ENCODE results near the gene TMEM255B. TPM values are rescaled to one million over a fixed set of nuclear protein-coding genes. Genes with fewer than 3 reads are reported as not detected.

The TMEM255B gene
- polyA plus RNA-seq, 1 donor (not counting 4 experiments of a cell fraction or from before 2014, with no cell fraction given) = 7.6 TPM

GRCh38 chr13:113849546-113849945, 90.5 kb downstream of the TMEM255B start:
- no peak overlapping the region for H2AFZ ChIP-seq (ENCODE audit: control insufficient read depth, low read length)

GRCh38 chr13:113849981-113850721, 91.1 kb downstream of the TMEM255B start:
- Histone ChIP-seq H4K20me1 (ENCODE audit: control insufficient read depth, extremely low read depth, insufficient read depth, low read length) (peaks cover 67% of the 10 kb centered on the region), H3K36me3 (ENCODE audit: control insufficient read depth in 2 of 2, extremely low read depth in 1 of 2, insufficient read depth in 2 of 2, low read length in 2 of 2) (peaks cover 38 to 48% of the 10 kb centered on the region in 2 experiments), H3K9me1 (ENCODE audit: control insufficient read depth, extremely low read depth, insufficient read depth, low read length) (peaks cover 8% of the 10 kb centered on the region), H3K9me3 (ENCODE audit: control insufficient read depth, low read depth, low read length) (no peaks in the 10 kb centered on the region), H3K4me3 (ENCODE audit: control insufficient read depth in 2 of 3, extremely low read depth in 1 of 3, insufficient read depth in 2 of 3, low read depth in 1 of 3, low read length in 3 of 3) (peak overlapping the region in 1 of 3 experiments; percentile 4), H3K79me2 (ENCODE audit: control insufficient read depth, insufficient read depth, low read length) (peaks cover 94% of the 10 kb centered on the region), H3K4me2 (ENCODE audit: control insufficient read depth, extremely low read depth, insufficient read depth, low read depth, low read length) (peak overlapping the region; percentile 75), H3K27me3 (ENCODE audit: control insufficient read depth, extremely low read depth, insufficient read depth, low read length) (no peaks in the 10 kb centered on the region), H3K9ac (ENCODE audit: control insufficient read depth, extremely low read depth, insufficient read depth, low read length) (peak overlapping the region; percentile 45), H3K4me1 (ENCODE audit: control insufficient read depth, extremely low read depth, insufficient read depth, low read length) (peaks cover 46% of the 10 kb centered on the region), H3K27ac (ENCODE audit: control insufficient read depth, insufficient read depth, low read length) (peak overlapping the region; percentile 86), H2AFZ (ENCODE audit: control insufficient read depth, low read length) (no peak overlapping the region)
- TF ChIP-seq CTCF (optimal IDR thresholded peaks at IDR 0.05 in 1 of 3, IDR thresholded peaks at IDR 0.05 in 1 of 3, conservative IDR thresholded peaks at IDR 0.05 in 1 of 3; ENCODE audit: extremely low read depth in 1 of 3, insufficient read depth in 2 of 3, low read length in 3 of 3) (no peak), EZH2 (IDR thresholded peaks at IDR 0.05; ENCODE audit: low read length) (no peak)
- FAIRE-seq (no peak), DNase-seq (ENCODE audit: low read depth, low spot score) (no peak)
- dilution Hi-C loops (cut with MboI; ENCODE audit: extremely low pct_ligation_motif_present, low sequenced_read_pairs) = no loop called here

More at GRCh38 chr13:113849546-113849945, 90.5 kb downstream of the TMEM255B start:
- H4K20me1 ChIP-seq (ENCODE audit: control insufficient read depth, extremely low read depth, insufficient read depth, low read length) = peaks cover 61% of the 10 kb centered on the region
- H3K9ac ChIP-seq (ENCODE audit: control insufficient read depth, extremely low read depth, insufficient read depth, low read length) = peak overlapping the region; percentile 81
- H3K27me3 ChIP-seq (ENCODE audit: control insufficient read depth, extremely low read depth, insufficient read depth, low read length) = no peaks in the 10 kb centered on the region
- dilution Hi-C loops (cut with MboI; ENCODE audit: extremely low pct_ligation_motif_present, low sequenced_read_pairs) = no loop called here
- FAIRE-seq (peak; percentile 95), DNase-seq (ENCODE audit: low read depth, low spot score) (no peak)
- no peak for TF ChIP-seq EZH2 (IDR thresholded peaks at IDR 0.05; ENCODE audit: low read length)
- no peak for TF ChIP-seq CTCF (optimal IDR thresholded peaks at IDR 0.05 in 1 of 3, IDR thresholded peaks at IDR 0.05 in 1 of 3, conservative IDR thresholded peaks at IDR 0.05 in 1 of 3; ENCODE audit: extremely low read depth in 1 of 3, insufficient read depth in 2 of 3, low read length in 3 of 3)
- peaks cover 47% of the 10 kb centered on the region for H3K4me1 ChIP-seq (ENCODE audit: control insufficient read depth, extremely low read depth, insufficient read depth, low read length)
- H3K4me2 ChIP-seq (ENCODE audit: control insufficient read depth, extremely low read depth, insufficient read depth, low read depth, low read length) = peak overlapping the region; percentile 75
- H3K79me2 ChIP-seq (ENCODE audit: control insufficient read depth, insufficient read depth, low read length) = peaks cover 94% of the 10 kb centered on the region
- peaks cover 35 to 48% of the 10 kb centered on the region in 2 experiments for H3K36me3 ChIP-seq (ENCODE audit: control insufficient read depth in 2 of 2, extremely low read depth in 1 of 2, insufficient read depth in 2 of 2, low read length in 2 of 2)
- H3K27ac ChIP-seq (ENCODE audit: control insufficient read depth, insufficient read depth, low read length) = peak overlapping the region; percentile 86
- no peaks in the 10 kb centered on the region for H3K9me3 ChIP-seq (ENCODE audit: control insufficient read depth, low read depth, low read length)
- H3K9me1 ChIP-seq (ENCODE audit: control insufficient read depth, extremely low read depth, insufficient read depth, low read length) = peaks cover 8% of the 10 kb centered on the region
- H3K4me3 ChIP-seq (ENCODE audit: control insufficient read depth in 2 of 3, extremely low read depth in 1 of 3, insufficient read depth in 2 of 3, low read depth in 1 of 3, low read length in 3 of 3) = peak overlapping the region in 2 of 3 experiments; percentile 43 to 54
